Right renal cortex interstitium (tissue), 3 donors: Measurements from ENCODE around the gene ZDHHC1. TPM values are rescaled to one million over a fixed set of nuclear protein-coding genes. Genes with fewer than 3 reads are reported as not detected.

ENCODE experiments used
- DNase-seq, 3 donors: peaks; one replicate each; pipeline ENCODE4 v3.0.0-alpha.2; 2013; ENCODE audit warnings: low read depth in 3 of 3, low spot score in 2 of 3
- polyA plus RNA-seq, 3 donors: library from polyadenylated mRNA; unstranded; fragments of 120-200 nt; gene quantifications; one replicate each; pipeline ENCODE4 v1.2.1, GENCODE V29; 2013; ENCODE audit not compliant: insufficient read length in 3 of 3

ZDHHC1 gene
- polyA plus RNA-seq, 3 donors = 9.1 to 9.9 (median 9.7) TPM

GRCh38 chr16:67448580-67448979 is 32.3 kb upstream of the ZDHHC1 start:
- DNase-seq = no peak

- no peak for DNase-seq
These were observed 31.3 kb upstream of the ZDHHC1 start for GRCh38 chr16:67447508-67448076.

GRCh38 chr16:67446968-67447507 is 30.8 kb upstream of the ZDHHC1 start:
- DNase-seq = no peak

GRCh38 chr16:67445913-67446907 is 29.9 kb upstream of the ZDHHC1 start:
- DNase-seq = no peak

GRCh38 chr16:67445441-67445912 is 29.2 kb upstream of the ZDHHC1 start:
- no peak for DNase-seq

- no peak for DNase-seq
These were observed 28.8 kb upstream of the ZDHHC1 start for GRCh38 chr16:67445126-67445426.

- no peak for DNase-seq
These were observed 28.2 kb upstream of the ZDHHC1 start for GRCh38 chr16:67444259-67445125.

GRCh38 chr16:67443265-67443664 is 27.0 kb upstream of the ZDHHC1 start:
- no peak for DNase-seq

- DNase-seq = no peak
These were observed 26.4 kb upstream of the ZDHHC1 start for GRCh38 chr16:67442581-67443255.

- no peak for DNase-seq
These were observed 25.6 kb upstream of the ZDHHC1 start for GRCh38 chr16:67441907-67442306.

- DNase-seq = no peak
These were observed 25.0 kb upstream of the ZDHHC1 start for GRCh38 chr16:67441271-67441753.

- no peak for DNase-seq
These were observed 22.6 kb upstream of the ZDHHC1 start for GRCh38 chr16:67438824-67439393.

GRCh38 chr16:67438098-67438791 is 22.0 kb upstream of the ZDHHC1 start:
- DNase-seq = no peak

- no peak for DNase-seq
These were observed 21.2 kb upstream of the ZDHHC1 start for GRCh38 chr16:67437513-67437912.

- no peak for DNase-seq
These were observed 20.4 kb upstream of the ZDHHC1 start for GRCh38 chr16:67436640-67437193.

GRCh38 chr16:67435758-67436164 is 19.5 kb upstream of the ZDHHC1 start:
- no peak for DNase-seq

- no peak for DNase-seq
These were observed 16.9 kb upstream of the ZDHHC1 start for GRCh38 chr16:67433131-67433719.

GRCh38 chr16:67432506-67432890 is 16.2 kb upstream of the ZDHHC1 start:
- DNase-seq = no peak
